Chondrocyte (in vitro differentiated cells): Measurements from ENCODE around the gene ABAT. TPM values are rescaled to one million over a fixed set of nuclear protein-coding genes. Genes with fewer than 3 reads are reported as not detected.

Source experiments
- DNase-seq: peaks from one replicate; pipeline ENCODE4 v3.0.0; 2021; ENCODE audit warnings: mixed read lengths, low spot score
- H3K27ac Mint-ChIP-seq: one replicate; pipeline ENCODE4 v1.8.0; 2021; ENCODE audit warnings: mild to moderate bottlenecking, moderate library complexity, mixed read lengths; ENCODE audit not compliant: unreplicated experiment
- H3K27me3 Mint-ChIP-seq: 2 replicates; pipeline ENCODE4 v1.8.0; 2021; ENCODE audit warnings: low read depth, mixed read lengths
- H3K36me3 Mint-ChIP-seq: 2 replicates; pipeline ENCODE4 v1.8.0; 2021; ENCODE audit warnings: low read depth, mixed read lengths
- H3K4me1 Mint-ChIP-seq: 2 replicates; pipeline ENCODE4 v1.8.0; 2021; ENCODE audit warnings: low read depth, mild to moderate bottlenecking, mixed read lengths
- H3K4me3 Mint-ChIP-seq: one replicate; pipeline ENCODE4 v1.8.0; 2021; ENCODE audit warnings: mild to moderate bottlenecking, moderate library complexity, mixed read lengths; ENCODE audit not compliant: unreplicated experiment
- H3K9me3 Mint-ChIP-seq: 2 replicates; pipeline ENCODE4 v1.8.0; 2021; ENCODE audit warnings: low read depth, mixed read lengths
- total RNA-seq: library from RNA; stranded (reverse); gene quantifications from 3 replicates; pipeline ENCODE4 v1.2.1, GENCODE V29; 2021
- TF ChIP-seq, protein P1 (sequence below): fragments of 200-600 bp; sonication (generic); IDR thresholded peaks from 2 replicates; pipeline ENCODE4 v1.5.0; 2021; ENCODE audit warnings: antibody characterized with exemption, mild to moderate bottlenecking, moderate library complexity

ABAT gene
- total RNA-seq, 1 donor from 2014 or later = 2.1 TPM

DNA sequence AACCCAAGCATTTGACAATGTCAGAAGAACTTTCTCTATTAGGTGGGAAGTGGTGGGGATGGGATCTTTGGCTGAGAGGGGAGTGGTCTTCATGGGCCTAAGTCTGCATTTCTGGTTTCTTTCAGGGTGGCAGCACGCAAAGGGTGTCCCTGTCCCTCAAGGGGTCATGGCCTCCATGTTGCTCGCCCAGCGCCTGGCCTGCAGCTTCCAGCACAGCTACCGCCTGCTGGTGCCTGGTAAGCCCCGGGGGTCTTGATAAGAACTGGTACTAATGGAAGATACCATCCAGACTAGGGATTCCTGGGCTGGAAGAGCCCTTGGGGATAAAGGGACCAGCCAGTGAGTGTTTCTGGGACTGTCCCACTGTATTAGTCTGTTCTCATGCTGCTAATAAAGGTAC, 61.2 kb downstream of the ABAT start:
- H3K4me3 Mint-ChIP-seq = no peak overlapping the region
- no peaks in the 10 kb centered on the region for H3K4me1 Mint-ChIP-seq
- DNase-seq = no peak
- no peaks in the 10 kb centered on the region for H3K27me3 Mint-ChIP-seq
- H3K27ac Mint-ChIP-seq = no peak overlapping the region
- peaks cover 2% of the 10 kb centered on the region for H3K36me3 Mint-ChIP-seq
- peaks cover 3% of the 10 kb centered on the region for H3K9me3 Mint-ChIP-seq
- TF ChIP-seq, protein P1, sequence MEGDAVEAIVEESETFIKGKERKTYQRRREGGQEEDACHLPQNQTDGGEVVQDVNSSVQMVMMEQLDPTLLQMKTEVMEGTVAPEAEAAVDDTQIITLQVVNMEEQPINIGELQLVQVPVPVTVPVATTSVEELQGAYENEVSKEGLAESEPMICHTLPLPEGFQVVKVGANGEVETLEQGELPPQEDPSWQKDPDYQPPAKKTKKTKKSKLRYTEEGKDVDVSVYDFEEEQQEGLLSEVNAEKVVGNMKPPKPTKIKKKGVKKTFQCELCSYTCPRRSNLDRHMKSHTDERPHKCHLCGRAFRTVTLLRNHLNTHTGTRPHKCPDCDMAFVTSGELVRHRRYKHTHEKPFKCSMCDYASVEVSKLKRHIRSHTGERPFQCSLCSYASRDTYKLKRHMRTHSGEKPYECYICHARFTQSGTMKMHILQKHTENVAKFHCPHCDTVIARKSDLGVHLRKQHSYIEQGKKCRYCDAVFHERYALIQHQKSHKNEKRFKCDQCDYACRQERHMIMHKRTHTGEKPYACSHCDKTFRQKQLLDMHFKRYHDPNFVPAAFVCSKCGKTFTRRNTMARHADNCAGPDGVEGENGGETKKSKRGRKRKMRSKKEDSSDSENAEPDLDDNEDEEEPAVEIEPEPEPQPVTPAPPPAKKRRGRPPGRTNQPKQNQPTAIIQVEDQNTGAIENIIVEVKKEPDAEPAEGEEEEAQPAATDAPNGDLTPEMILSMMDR = no peak

- H3K27ac Mint-ChIP-seq = no peak overlapping the region
- no peaks in the 10 kb centered on the region for H3K27me3 Mint-ChIP-seq
- peaks cover 3% of the 10 kb centered on the region for H3K9me3 Mint-ChIP-seq
- no peaks in the 10 kb centered on the region for H3K4me1 Mint-ChIP-seq
- DNase-seq = no peak
- TF ChIP-seq, protein P1 = no peak
- peaks cover 2% of the 10 kb centered on the region for H3K36me3 Mint-ChIP-seq
- no peak overlapping the region for H3K4me3 Mint-ChIP-seq
Measured at GRCh38 chr16:8736123-8736668, 61.8 kb downstream of the ABAT start.

GRCh38 chr16:8739151-8739550, 64.7 kb downstream of the ABAT start:
- no peak overlapping the region for H3K27ac Mint-ChIP-seq
- H3K27me3 Mint-ChIP-seq = peaks cover 3% of the 10 kb centered on the region
- DNase-seq = no peak
- TF ChIP-seq, protein P1 = no peak
- no peak overlapping the region for H3K4me3 Mint-ChIP-seq
- H3K9me3 Mint-ChIP-seq = peaks cover 5% of the 10 kb centered on the region
- H3K4me1 Mint-ChIP-seq = no peaks in the 10 kb centered on the region
- peaks cover 2% of the 10 kb centered on the region for H3K36me3 Mint-ChIP-seq

GRCh38 chr16:8739989-8740704, 65.7 kb downstream of the ABAT start:
- Mint-ChIP-seq H3K9me3 (peaks cover 5% of the 10 kb centered on the region), H3K27ac (no peak overlapping the region), H3K36me3 (peaks cover 2% of the 10 kb centered on the region), H3K4me3 (no peak overlapping the region), H3K4me1 (no peaks in the 10 kb centered on the region), H3K27me3 (peaks cover 3% of the 10 kb centered on the region)
- DNase-seq = no peak
- TF ChIP-seq, protein P1 = no peak

- no peak for DNase-seq
- Mint-ChIP-seq H3K27me3 (peaks cover 3% of the 10 kb centered on the region), H3K9me3 (peaks cover 5% of the 10 kb centered on the region), H3K4me3 (no peak overlapping the region), H3K36me3 (peaks cover under 1% of the 10 kb centered on the region), H3K4me1 (no peaks in the 10 kb centered on the region), H3K27ac (no peak overlapping the region)
- TF ChIP-seq, protein P1 = no peak
Measured at GRCh38 chr16:8740775-8741355, 66.4 kb downstream of the ABAT start.
